Erythroblast (primary cell): Measurements from ENCODE around the gene KRTCAP2.
A peak's percentile ranks its signal among the peaks of the same experiment; 100 is the strongest.
"Not testable (repeated sequence)": the region's sequence is repeated elsewhere in the genome, so short reads cannot be mapped to it uniquely, and the experiment has no call there.

Experiments used
- DNase-seq, 2 experiments: peaks; one replicate each; lab custom pipeline; 2025; lab: John Stamatoyannopoulos, UW
- GATA1 ChIP-seq: IDR thresholded peaks from 2 replicates; pipeline ENCODE4 v1.6.1; 2011; ENCODE audit warnings: low read depth, mild to moderate bottlenecking, control low read depth, low read length, moderate library complexity
- POLR2A ChIP-seq: IDR thresholded peaks from 2 replicates; pipeline ENCODE4 v1.6.1; 2011; ENCODE audit warnings: mild to moderate bottlenecking, low read length

The KRTCAP2 gene

DNA sequence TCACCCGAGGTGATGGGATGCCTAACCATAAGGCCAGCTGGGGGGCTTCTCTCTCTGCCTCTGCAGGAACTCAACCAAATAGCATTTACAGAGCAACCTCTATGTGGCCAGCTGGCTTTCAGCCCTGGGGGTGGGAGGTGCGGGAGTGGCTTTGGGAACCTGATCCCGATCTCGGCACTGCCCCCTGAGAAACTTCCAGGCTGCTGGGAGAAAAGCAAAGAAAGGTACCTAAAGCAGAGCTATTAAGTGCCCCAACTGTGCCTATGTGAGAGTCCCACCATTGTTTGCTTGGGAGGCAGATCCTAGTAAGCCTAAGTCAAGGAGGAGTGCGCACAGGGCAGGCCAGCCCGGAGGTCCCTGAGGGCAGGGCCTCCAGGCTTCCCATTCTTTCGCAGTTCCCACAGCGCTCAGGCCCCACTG, 7.0 kb downstream of the KRTCAP2 start:
- TF ChIP-seq POLR2A (no peak), GATA1 (no peak)

DNA sequence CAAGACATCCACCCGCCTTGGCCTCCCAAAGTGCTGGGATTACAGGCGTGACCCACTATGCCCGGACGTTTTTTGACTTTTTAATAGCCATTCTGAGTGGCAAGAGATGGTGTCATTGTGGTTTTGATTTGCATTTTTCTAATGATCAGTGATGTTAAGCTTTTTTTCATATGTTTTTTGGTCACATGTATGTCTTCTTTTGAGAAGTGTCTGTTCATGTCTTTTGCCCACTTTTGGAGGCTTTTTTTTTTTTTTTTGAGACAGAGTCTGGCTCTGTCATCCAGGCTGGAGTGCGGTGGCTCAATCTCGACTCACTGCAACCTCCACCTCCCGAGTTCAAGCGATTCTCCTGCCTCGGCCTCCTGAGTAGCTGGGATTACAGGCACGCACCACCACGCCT, 8.5 kb downstream of the KRTCAP2 start:
- DNase-seq, result not testable (repeated sequence)

More for the DNA sequence above, 7.0 kb downstream of the KRTCAP2 start:
- no peak for DNase-seq

- not testable (repeated sequence) for DNase-seq
Measured at GRCh38 chr1:155163785-155164184, 9.3 kb downstream of the KRTCAP2 start.

DNA sequence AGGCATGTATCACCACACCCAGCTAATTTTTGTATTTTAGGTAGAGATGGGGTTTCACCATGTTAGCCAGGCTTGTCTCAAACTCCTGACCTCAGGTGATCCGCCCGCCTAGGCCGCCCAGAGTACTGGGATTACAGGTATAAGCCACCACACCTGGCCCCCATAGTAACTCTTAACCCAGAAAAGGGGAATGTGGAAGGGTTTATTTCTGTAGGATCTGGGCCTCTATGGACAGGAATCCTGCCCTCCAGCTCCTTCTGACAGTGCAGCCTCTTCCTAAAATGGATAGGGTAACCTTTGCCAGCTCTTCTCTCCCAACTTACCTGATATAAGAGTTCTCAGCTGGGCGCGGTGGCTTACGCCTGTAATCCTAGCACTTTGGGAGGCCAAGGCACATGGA, 10.5 kb downstream of the KRTCAP2 start:
- not testable (repeated sequence) for DNase-seq

DNA sequence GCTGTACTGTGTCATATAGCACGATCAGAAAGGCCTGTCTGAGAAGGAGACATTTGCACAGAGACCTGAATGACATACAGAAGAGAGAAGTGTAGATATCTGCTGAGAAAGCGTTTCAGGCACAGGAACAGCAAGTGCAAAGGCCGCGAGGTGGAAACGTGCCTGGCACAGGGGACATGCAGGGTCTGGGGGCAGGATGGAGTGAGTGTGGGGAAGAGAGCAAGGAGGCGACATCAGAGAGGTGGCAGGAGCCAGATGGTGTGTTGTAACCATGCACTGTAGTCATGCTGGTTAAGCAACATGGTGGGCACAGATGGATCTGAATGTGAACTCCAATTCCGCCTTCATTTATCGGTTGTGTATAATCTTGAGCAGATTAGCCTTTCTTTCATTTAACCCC, 13.0 kb downstream of the KRTCAP2 start:
- DNase-seq, result no peak
- no peak for TF ChIP-seq GATA1
- no peak for TF ChIP-seq POLR2A

GRCh38 chr1:155158991-155159390, 14.1 kb downstream of the KRTCAP2 start:
- DNase-seq, result no peak
- TF ChIP-seq POLR2A (no peak), GATA1 (no peak)

DNA sequence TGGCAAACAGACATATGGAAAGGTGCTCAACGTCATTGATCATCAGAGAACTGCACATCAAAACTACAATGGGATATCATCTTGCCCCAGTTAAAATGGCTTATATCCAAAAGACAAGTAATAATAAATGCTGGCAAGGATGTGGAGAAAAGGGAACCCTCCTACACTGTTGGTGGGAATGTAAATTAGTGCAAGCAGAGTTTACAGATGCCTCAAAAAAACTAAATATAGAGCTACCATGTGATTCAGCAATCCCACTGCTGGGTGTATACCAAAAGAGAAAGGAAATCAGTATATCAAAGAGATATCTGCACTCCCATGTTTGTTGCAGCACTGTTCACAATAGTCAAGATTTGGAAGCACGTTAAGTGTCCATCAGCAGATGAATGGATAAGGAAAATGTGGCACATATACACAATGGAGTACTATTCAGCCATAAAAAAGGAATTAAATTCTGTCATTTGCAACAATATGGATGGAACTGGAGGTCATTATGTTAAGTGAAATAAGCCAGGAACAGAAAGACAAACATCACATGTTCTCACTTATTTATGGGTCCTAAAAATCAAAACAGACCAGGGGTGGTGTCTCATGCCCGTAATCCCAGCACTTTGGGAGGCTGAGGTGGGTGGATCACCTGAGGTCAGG, 17.0 kb downstream of the KRTCAP2 start:
- not testable (repeated sequence) for DNase-seq

DNA sequence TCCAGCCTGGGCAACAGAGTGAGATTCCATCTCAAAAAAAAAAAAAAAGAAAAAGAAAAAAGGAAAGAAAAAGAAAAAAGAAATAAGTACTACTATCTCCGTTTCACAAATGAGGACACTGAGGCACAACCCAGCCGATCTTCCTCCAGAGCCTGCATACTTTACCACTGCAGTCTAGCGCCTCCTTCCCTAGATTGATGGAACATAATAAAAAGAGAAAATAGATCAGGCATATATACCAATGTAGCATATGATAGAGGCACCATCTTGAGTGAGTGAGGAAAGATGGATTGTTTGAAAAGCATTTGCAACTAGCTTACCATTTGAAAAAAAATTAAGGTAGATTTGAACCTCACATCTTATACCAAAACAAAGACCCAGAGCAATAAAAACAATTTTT, 27.6 kb downstream of the KRTCAP2 start:
- TF ChIP-seq GATA1 (no peak), POLR2A (no peak)
- no peak for DNase-seq

GRCh38 chr1:155141749-155142148, 31.4 kb downstream of the KRTCAP2 start:
- TF ChIP-seq GATA1, result no peak
- no peak for TF ChIP-seq POLR2A
- no peak for DNase-seq

- no peak for DNase-seq
- TF ChIP-seq GATA1 (no peak), POLR2A (no peak)
Measured at GRCh38 chr1:155140630-155140953, 32.5 kb downstream of the KRTCAP2 start.

- DNase-seq, result peak; percentile 88 to 92
- TF ChIP-seq GATA1 (no peak), POLR2A (peak; percentile 87)
Measured at GRCh38 chr1:155139895-155140629, 33.0 kb downstream of the KRTCAP2 start, which contains the start of gene DPM3. Gene DPM3, minus strand, starts transcription at chr1:155140531. Its CDS starts 291 bp downstream, at chr1:155140240.

DNA sequence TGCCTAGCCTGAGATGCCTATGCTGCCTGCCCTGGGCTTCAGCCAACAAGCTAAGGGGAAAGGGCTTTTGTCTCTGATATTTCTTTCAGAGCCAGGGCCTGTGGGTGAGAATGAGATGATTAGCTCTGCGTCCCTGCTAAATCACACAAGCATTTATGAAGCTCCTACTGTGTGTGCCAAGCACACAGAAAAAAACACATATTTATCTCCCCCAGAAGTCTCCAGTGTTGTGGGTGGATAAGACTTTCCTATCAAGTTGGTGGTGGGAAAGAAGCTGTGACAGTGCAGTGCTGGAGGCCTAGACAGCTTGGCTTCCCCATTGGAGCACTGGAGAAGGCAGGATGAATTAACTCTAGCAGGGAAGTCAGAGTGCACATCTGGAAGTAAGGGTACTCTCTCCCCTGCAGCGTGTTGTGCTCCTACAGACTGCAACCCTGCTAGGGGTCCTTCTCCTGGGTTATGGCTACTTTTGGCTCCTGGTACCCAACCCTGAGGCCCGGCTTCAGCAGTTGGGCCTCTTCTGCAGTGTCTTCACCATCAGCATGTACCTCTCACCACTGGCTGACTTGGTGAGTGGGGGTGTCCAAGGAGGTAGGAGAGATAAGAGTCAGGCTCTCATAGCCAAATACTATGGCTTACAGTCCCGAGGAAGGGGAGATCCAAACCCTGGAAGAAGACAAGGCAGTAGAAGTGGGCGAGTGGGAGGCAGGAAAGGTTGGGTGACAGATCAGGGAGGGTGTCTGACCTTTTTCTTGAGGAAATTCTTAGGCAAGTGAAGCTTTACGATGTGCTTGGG, 35.8 kb downstream of the KRTCAP2 start:
- DNase-seq, result peak; percentile 36 to 64
- no peak for TF ChIP-seq POLR2A
- TF ChIP-seq GATA1, result no peak

- DNase-seq, result no peak
- TF ChIP-seq POLR2A (peak; percentile 61), GATA1 (no peak)
Measured at GRCh38 chr1:155136748-155137147, 36.4 kb downstream of the KRTCAP2 start.

DNA sequence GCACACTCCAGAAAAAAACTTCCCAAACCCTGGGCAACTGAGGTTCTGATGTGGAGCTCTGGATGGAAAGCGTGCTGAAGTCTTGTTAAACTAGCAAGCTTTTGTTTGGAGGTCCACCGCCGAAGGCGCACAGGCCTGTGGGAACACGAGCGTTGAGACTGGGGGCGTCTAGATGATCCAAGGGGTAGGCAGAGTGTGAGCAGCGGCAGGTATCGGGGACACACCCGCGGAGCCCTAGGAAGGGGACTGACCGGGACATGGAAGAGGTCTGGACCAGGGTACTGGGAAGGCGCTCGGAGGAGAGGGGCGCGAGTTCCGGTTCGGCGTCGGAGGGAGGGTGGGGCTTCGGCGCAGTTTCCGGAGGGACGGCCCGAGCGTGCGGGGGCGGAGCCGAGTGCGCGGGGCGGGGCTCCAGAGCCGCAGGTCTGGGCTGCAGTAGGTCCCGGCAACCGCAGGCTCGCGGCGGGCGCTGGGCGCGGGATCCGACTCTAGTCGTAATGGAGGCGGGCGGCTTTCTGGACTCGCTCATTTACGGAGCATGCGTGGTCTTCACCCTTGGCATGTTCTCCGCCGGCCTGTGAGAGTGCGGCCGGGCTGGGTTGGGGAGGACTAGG, 37.6 kb downstream of the KRTCAP2 start, which contains the start of gene SLC50A1:
Gene SLC50A1 (plus strand): TSS at position 438 of the 614 bp plus-strand sequence. CDS start 60 bp downstream, at position 498.
- TF ChIP-seq POLR2A (peak; percentile 97), GATA1 (no peak)
- DNase-seq, result peak; percentile 94 to 97
